ENCODE data around the gene NAGK. TPM values are rescaled to one million over a fixed set of nuclear protein-coding genes. Genes with fewer than 3 reads are reported as not detected.
"Not testable (repeated sequence)": the region's sequence is repeated elsewhere in the genome, so short reads cannot be mapped to it uniquely, and the experiment has no call there.

The NAGK gene
- total RNA-seq, 1 experiment from 2014 or later = 35.0 TPM

GRCh38 chr2:71066856-71067255, 1.6 kb upstream of the NAGK start:
- DNase-seq (ENCODE audit: low spot score) = no peak
- in situ Hi-C loops (cut with HindIII; ENCODE audit: low sequenced_read_pairs) = no loop called here

GRCh38 chr2:71067567-71068217, 756 bp upstream of the NAGK start:
- no peak for DNase-seq (ENCODE audit: low spot score)
- in situ Hi-C loops (cut with HindIII; ENCODE audit: low sequenced_read_pairs) = no loop called here

- DNase-seq (ENCODE audit: low spot score) = no peak
- in situ Hi-C loops (cut with HindIII; ENCODE audit: low sequenced_read_pairs) = no loop called here
Measured at GRCh38 chr2:71069376-71069775, 928 bp downstream of the NAGK start.

- in situ Hi-C loops (cut with HindIII; ENCODE audit: low sequenced_read_pairs) = no loop called here
- peak; percentile 34 for DNase-seq (ENCODE audit: low spot score)
Measured at GRCh38 chr2:71070294-71071093, 2.0 kb downstream of the NAGK start.

GRCh38 chr2:71071681-71072398, 3.4 kb downstream of the NAGK start:
- in situ Hi-C loops (cut with HindIII; ENCODE audit: low sequenced_read_pairs) = no loop called here
- no peak for DNase-seq (ENCODE audit: low spot score)

- in situ Hi-C loops (cut with HindIII; ENCODE audit: low sequenced_read_pairs) = no loop called here
- no peak for DNase-seq (ENCODE audit: low spot score)
Measured at GRCh38 chr2:71072492-71072891, 4.0 kb downstream of the NAGK start.

- DNase-seq (ENCODE audit: low spot score) = no peak
- in situ Hi-C loops (cut with HindIII; ENCODE audit: low sequenced_read_pairs) = no loop called here
Measured at GRCh38 chr2:71073475-71073874, 5.0 kb downstream of the NAGK start.

GRCh38 chr2:71074893-71075395, 6.5 kb downstream of the NAGK start:
- in situ Hi-C loops (cut with HindIII; ENCODE audit: low sequenced_read_pairs) = no loop called here
- DNase-seq (ENCODE audit: low spot score) = no peak

- no peak for DNase-seq (ENCODE audit: low spot score)
- in situ Hi-C loops (cut with HindIII; ENCODE audit: low sequenced_read_pairs) = no loop called here
Measured at GRCh38 chr2:71078624-71079023, 10.2 kb downstream of the NAGK start.

GRCh38 chr2:71082402-71083252, 14.2 kb downstream of the NAGK start:
- no peak for DNase-seq (ENCODE audit: low spot score)
- in situ Hi-C loops (cut with HindIII; ENCODE audit: low sequenced_read_pairs) = no loop called here

- DNase-seq (ENCODE audit: low spot score); in situ Hi-C loops (cut with HindIII; ENCODE audit: low sequenced_read_pairs): not testable (repeated sequence)
Measured at GRCh38 chr2:71083297-71083696, 14.8 kb downstream of the NAGK start.

GRCh38 chr2:71083752-71084312, 15.4 kb downstream of the NAGK start:
- in situ Hi-C loops (cut with HindIII; ENCODE audit: low sequenced_read_pairs); DNase-seq (ENCODE audit: low spot score): not testable (repeated sequence)

GRCh38 chr2:71085325-71086003, 17.0 kb downstream of the NAGK start:
- DNase-seq (ENCODE audit: low spot score); in situ Hi-C loops (cut with HindIII; ENCODE audit: low sequenced_read_pairs): not testable (repeated sequence)

GRCh38 chr2:71089475-71089874, 21.0 kb downstream of the NAGK start:
- DNase-seq (ENCODE audit: low spot score); in situ Hi-C loops (cut with HindIII; ENCODE audit: low sequenced_read_pairs): not testable (repeated sequence)

GRCh38 chr2:71091808-71092207, 23.4 kb downstream of the NAGK start:
- DNase-seq (ENCODE audit: low spot score); in situ Hi-C loops (cut with HindIII; ENCODE audit: low sequenced_read_pairs): not testable (repeated sequence)

- in situ Hi-C loops (cut with HindIII; ENCODE audit: low sequenced_read_pairs); DNase-seq (ENCODE audit: low spot score): not testable (repeated sequence)
Measured at GRCh38 chr2:71092491-71093260, 24.2 kb downstream of the NAGK start.

- in situ Hi-C loops (cut with HindIII; ENCODE audit: low sequenced_read_pairs) = no loop called here
Measured at GRCh38 chr2:71100195-71100964, 31.9 kb downstream of the NAGK start.

More at GRCh38 chr2:71100195-71100964, 31.9 kb downstream of the NAGK start:
- peak; percentile 57 for DNase-seq (ENCODE audit: low spot score)
